Caco-2 (cell line): ENCODE data around the gene PARVB. TPM values are rescaled to one million over a fixed set of nuclear protein-coding genes. Genes with fewer than 3 reads are reported as not detected.

Source experiments
- BruUV-seq: library from RNA; stranded (reverse); fragments of 400-500 nt; replicated peaks from 2 replicates; lab custom pipeline; 2021; lab: Mats Ljungman, UMichigan
- CTCF ChIA-PET: fragments of 300-600 bp; sonication (Branson Sonifier 250); formaldehyde crosslinking; loops from one replicate; lab custom pipeline; 2022; ENCODE audit warnings: antibody characterized with exemption; lab: Charles Lee
- POLR2A ChIA-PET: fragments of 300-600 bp; sonication (Branson Sonifier 250); formaldehyde crosslinking; loops from one replicate; lab custom pipeline; 2022; ENCODE audit warnings: antibody characterized with exemption; lab: Charles Lee
- DNase-seq, 2 experiments: peaks; one replicate each; pipeline versions ENCODE4 v3.0.0 to v3.0.0-alpha.2; 2020 to 2022
- H3K27me3 ChIP-seq: replicated peaks from 2 replicates; pipeline ENCODE4 v1.6.0; 2011; ENCODE audit warnings: low read length; ENCODE audit not compliant: control insufficient read depth, insufficient read depth
- H3K36me3 ChIP-seq: 2 replicates; pipeline ENCODE4 v1.5.1; 2011; ENCODE audit warnings: low read length; ENCODE audit not compliant: control insufficient read depth, insufficient read depth
- H3K4me1 ChIP-seq: fragments of 250-450 bp; sonication (Bioruptor Pico); 2 replicates; pipeline ENCODE4 v1.5.1; 2020; ENCODE audit warnings: mild to moderate bottlenecking
- H3K4me3 ChIP-seq: 2 replicates; pipeline ENCODE4 v1.5.1; 2011; ENCODE audit warnings: low read depth, mild to moderate bottlenecking, control low read depth, low read length
- H3K9me3 ChIP-seq: fragments of 250-450 bp; sonication (Bioruptor Pico); 2 replicates; pipeline ENCODE4 v1.5.1; 2020; ENCODE audit warnings: mild to moderate bottlenecking, moderate library complexity
- H3K27ac Mint-ChIP-seq: one replicate; pipeline ENCODE4 v1.8.0; 2022; ENCODE audit warnings: mixed read lengths; ENCODE audit not compliant: unreplicated experiment
- H3K27me3 Mint-ChIP-seq: one replicate; pipeline ENCODE4 v1.8.0; 2022; ENCODE audit warnings: mixed read lengths; ENCODE audit not compliant: insufficient read depth, unreplicated experiment
- H3K36me3 Mint-ChIP-seq: one replicate; pipeline ENCODE4 v1.8.0; 2022; ENCODE audit warnings: mild to moderate bottlenecking, mixed read lengths; ENCODE audit not compliant: insufficient read depth, unreplicated experiment
- H3K4me1 Mint-ChIP-seq: one replicate; pipeline ENCODE4 v1.8.0; 2022; ENCODE audit warnings: low read depth, mixed read lengths; ENCODE audit not compliant: unreplicated experiment
- H3K4me3 Mint-ChIP-seq: one replicate; pipeline ENCODE4 v1.8.0; 2022; ENCODE audit warnings: mild to moderate bottlenecking, moderate library complexity, mixed read lengths; ENCODE audit not compliant: unreplicated experiment
- H3K9me3 Mint-ChIP-seq: one replicate; pipeline ENCODE4 v1.8.0; 2022; ENCODE audit warnings: mixed read lengths; ENCODE audit not compliant: unreplicated experiment
- intact Hi-C: fragments of 100-400 bp; cut with micrococcal nuclease; formaldehyde crosslinking; loops from one replicate; pipeline ENCODE4 v1.10.0; 2022; ENCODE audit not compliant: unreplicated experiment
- total RNA-seq: library from RNA; stranded (reverse); gene quantifications from 2 replicates; pipeline ENCODE4 v1.2.3, GENCODE V29; 2022
- TF ChIP-seq, protein P1 (sequence below), 2 experiments: fragments of 200-600 bp in 1 of 2; IDR thresholded peaks; 1 replicate in 1 of 2; 2 replicates in 1 of 2; pipeline versions ENCODE4 v1.5.1 to v1.8.0; 2011 to 2022; ENCODE audit warnings: antibody characterized with exemption in 1 of 2, control low read depth in 1 of 2, inconsistent platforms in 1 of 2, low read depth in 1 of 2, low read length in 1 of 2, mild to moderate bottlenecking in 1 of 2, moderate library complexity in 1 of 2; ENCODE audit not compliant: insufficient read depth in 1 of 2, severe bottlenecking in 1 of 2, unreplicated experiment in 1 of 2

Gene PARVB
- total RNA-seq, 1 experiment from 2014 or later, result 28.8 TPM

DNA sequence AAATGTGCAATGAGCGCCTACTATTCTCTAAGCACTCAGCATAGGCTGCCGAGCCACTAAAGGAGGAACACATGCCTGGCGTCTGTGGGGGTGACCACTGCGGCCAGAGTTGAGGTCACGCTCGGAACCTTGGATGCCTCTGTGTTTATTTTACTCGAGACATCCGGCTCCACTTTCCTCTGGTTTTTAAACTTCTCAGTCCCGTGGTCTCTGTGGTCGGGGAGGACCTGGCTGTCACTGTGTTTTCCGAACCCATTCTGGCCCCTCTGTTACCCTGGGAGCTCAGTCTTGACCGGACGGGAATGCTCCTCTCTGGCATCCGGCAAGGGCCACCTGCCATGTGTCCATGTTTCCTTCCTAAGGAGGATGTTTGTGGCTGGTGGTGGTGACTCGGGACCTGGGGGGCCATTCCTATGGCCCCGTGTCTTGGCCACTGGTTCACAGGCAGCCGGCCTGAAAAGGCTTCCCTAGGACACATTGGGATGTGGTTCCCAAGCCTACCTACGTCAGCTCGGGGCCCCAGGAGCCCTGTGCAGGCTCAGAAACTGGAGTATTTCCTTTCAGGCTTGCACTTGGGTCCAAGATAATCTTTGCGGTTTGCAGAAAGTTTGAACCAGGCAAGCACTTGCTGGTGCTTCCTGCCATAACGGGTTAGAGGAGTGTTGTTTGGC is 109.9 kb downstream of the PARVB start:
- POLR2A ChIA-PET, result no interaction called here
- H3K27me3 Mint-ChIP-seq, result no peaks in the 10 kb centered on the region
- H3K4me1 Mint-ChIP-seq, result no peaks in the 10 kb centered on the region
- CTCF ChIA-PET, result no interaction called here
- no TSS peak for BruUV-seq
- TF ChIP-seq, protein P1, sequence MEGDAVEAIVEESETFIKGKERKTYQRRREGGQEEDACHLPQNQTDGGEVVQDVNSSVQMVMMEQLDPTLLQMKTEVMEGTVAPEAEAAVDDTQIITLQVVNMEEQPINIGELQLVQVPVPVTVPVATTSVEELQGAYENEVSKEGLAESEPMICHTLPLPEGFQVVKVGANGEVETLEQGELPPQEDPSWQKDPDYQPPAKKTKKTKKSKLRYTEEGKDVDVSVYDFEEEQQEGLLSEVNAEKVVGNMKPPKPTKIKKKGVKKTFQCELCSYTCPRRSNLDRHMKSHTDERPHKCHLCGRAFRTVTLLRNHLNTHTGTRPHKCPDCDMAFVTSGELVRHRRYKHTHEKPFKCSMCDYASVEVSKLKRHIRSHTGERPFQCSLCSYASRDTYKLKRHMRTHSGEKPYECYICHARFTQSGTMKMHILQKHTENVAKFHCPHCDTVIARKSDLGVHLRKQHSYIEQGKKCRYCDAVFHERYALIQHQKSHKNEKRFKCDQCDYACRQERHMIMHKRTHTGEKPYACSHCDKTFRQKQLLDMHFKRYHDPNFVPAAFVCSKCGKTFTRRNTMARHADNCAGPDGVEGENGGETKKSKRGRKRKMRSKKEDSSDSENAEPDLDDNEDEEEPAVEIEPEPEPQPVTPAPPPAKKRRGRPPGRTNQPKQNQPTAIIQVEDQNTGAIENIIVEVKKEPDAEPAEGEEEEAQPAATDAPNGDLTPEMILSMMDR (IDR thresholded peaks at IDR 0.05; ENCODE audit: insufficient read depth in 1 of 2, low read depth in 1 of 2, low read length in 1 of 2, severe bottlenecking in 1 of 2, unreplicated experiment in 1 of 2), result no peak
- H3K36me3 ChIP-seq, result no peaks in the 10 kb centered on the region; the same call in none of the 2 replicates
- peaks cover 17% of the 10 kb centered on the region for H3K36me3 Mint-ChIP-seq
- peaks cover 29% of the 10 kb centered on the region for H3K9me3 Mint-ChIP-seq
- no peak overlapping the region for H3K4me3 Mint-ChIP-seq
- no peaks in the 10 kb centered on the region for H3K4me1 ChIP-seq
- intact Hi-C loops, result no loop called here
- no peaks in the 10 kb centered on the region for H3K27me3 ChIP-seq
- no peak overlapping the region for H3K4me3 ChIP-seq
- DNase-seq, result no peak
- H3K9me3 ChIP-seq, result peaks cover 15% of the 10 kb centered on the region
- no peak overlapping the region for H3K27ac Mint-ChIP-seq

GRCh38 chr22:44136112-44136511 is 112.0 kb downstream of the PARVB start:
- Histone ChIP-seq H3K4me1 (no peaks in the 10 kb centered on the region), H3K27me3 (no peaks in the 10 kb centered on the region), H3K9me3 (peaks cover 15% of the 10 kb centered on the region), H3K4me3 (no peak overlapping the region), H3K36me3 (no peaks in the 10 kb centered on the region; the same call in none of the 2 replicates)
- no peaks in the 10 kb centered on the region for H3K27me3 Mint-ChIP-seq
- H3K36me3 Mint-ChIP-seq, result peaks cover 22% of the 10 kb centered on the region
- no peak overlapping the region for H3K27ac Mint-ChIP-seq
- TF ChIP-seq, protein P1 (IDR thresholded peaks at IDR 0.05; ENCODE audit: insufficient read depth in 1 of 2, low read depth in 1 of 2, low read length in 1 of 2, severe bottlenecking in 1 of 2, unreplicated experiment in 1 of 2), result no peak
- ChIA-PET POLR2A (no interaction called here), CTCF (no interaction called here)
- no peaks in the 10 kb centered on the region for H3K4me1 Mint-ChIP-seq
- no peak for DNase-seq
- no TSS peak for BruUV-seq
- intact Hi-C loops, result no loop called here
- peaks cover 29% of the 10 kb centered on the region for H3K9me3 Mint-ChIP-seq
- no peak overlapping the region for H3K4me3 Mint-ChIP-seq

- H3K27ac Mint-ChIP-seq, result no peak overlapping the region
- BruUV-seq, result no TSS peak
- peaks cover 22% of the 10 kb centered on the region for H3K36me3 Mint-ChIP-seq
- no peaks in the 10 kb centered on the region for H3K27me3 Mint-ChIP-seq
- Histone ChIP-seq H3K36me3 (no peaks in the 10 kb centered on the region; the same call in none of the 2 replicates), H3K4me1 (no peaks in the 10 kb centered on the region), H3K27me3 (no peaks in the 10 kb centered on the region), H3K4me3 (no peak overlapping the region), H3K9me3 (peaks cover 15% of the 10 kb centered on the region)
- no peak for DNase-seq
- TF ChIP-seq, protein P1 (IDR thresholded peaks at IDR 0.05; ENCODE audit: insufficient read depth in 1 of 2, low read depth in 1 of 2, low read length in 1 of 2, severe bottlenecking in 1 of 2, unreplicated experiment in 1 of 2), result no peak
- H3K9me3 Mint-ChIP-seq, result peaks cover 29% of the 10 kb centered on the region
- CTCF ChIA-PET, result no interaction called here
- no peaks in the 10 kb centered on the region for H3K4me1 Mint-ChIP-seq
- intact Hi-C loops, result no loop called here
- no peak overlapping the region for H3K4me3 Mint-ChIP-seq
- POLR2A ChIA-PET, result no interaction called here
Observed at GRCh38 chr22:44136786-44137185, 112.7 kb downstream of the PARVB start.
